Middle frontal gyrus (tissue), 1 donor: ENCODE results near the gene CPSF6.

ENCODE experiments used
- DNase-seq: peaks from one replicate; pipeline ENCODE4 v3.0.0-alpha.2; 2015; ENCODE audit warnings: low spot score; ENCODE audit errors: extremely low spot score

Gene CPSF6

GRCh38 chr12:69318225-69318624 lies 78.9 kb downstream of the CPSF6 start:
- DNase-seq: no peak

GRCh38 chr12:69321351-69321750 lies 82.0 kb downstream of the CPSF6 start:
- no peak for DNase-seq
